Mucosa of stomach (tissue), 1 donor: ENCODE measurements around the gene SYT7.
"Not testable (repeated sequence)": the region's sequence is repeated elsewhere in the genome, so short reads cannot be mapped to it uniquely, and the experiment has no call there.

Source experiments
- H3K27me3 ChIP-seq: one replicate; pipeline ENCODE4 v1.7.0; 2013; ENCODE audit warnings: mild to moderate bottlenecking, low read length; ENCODE audit not compliant: control insufficient read depth, insufficient read depth
- H3K36me3 ChIP-seq: one replicate; pipeline ENCODE4 v1.7.0; 2013; ENCODE audit warnings: low read length; ENCODE audit not compliant: control insufficient read depth, insufficient read depth
- H3K4me1 ChIP-seq: one replicate; pipeline ENCODE4 v1.7.0; 2013; ENCODE audit warnings: mild to moderate bottlenecking, low read length; ENCODE audit not compliant: control insufficient read depth, insufficient read depth
- H3K4me3 ChIP-seq: one replicate; pipeline ENCODE4 v1.7.0; 2013; ENCODE audit warnings: low read length
- H3K9ac ChIP-seq: one replicate; pipeline ENCODE4 v1.7.0; 2013; ENCODE audit warnings: mild to moderate bottlenecking, low read length, moderate library complexity
- H3K9me3 ChIP-seq: one replicate; pipeline ENCODE4 v1.7.0; 2013; ENCODE audit warnings: mild to moderate bottlenecking, low read length, moderate library complexity; ENCODE audit not compliant: control insufficient read depth
- donor health status: Pancreatic carcinoma.

The SYT7 gene

DNA sequence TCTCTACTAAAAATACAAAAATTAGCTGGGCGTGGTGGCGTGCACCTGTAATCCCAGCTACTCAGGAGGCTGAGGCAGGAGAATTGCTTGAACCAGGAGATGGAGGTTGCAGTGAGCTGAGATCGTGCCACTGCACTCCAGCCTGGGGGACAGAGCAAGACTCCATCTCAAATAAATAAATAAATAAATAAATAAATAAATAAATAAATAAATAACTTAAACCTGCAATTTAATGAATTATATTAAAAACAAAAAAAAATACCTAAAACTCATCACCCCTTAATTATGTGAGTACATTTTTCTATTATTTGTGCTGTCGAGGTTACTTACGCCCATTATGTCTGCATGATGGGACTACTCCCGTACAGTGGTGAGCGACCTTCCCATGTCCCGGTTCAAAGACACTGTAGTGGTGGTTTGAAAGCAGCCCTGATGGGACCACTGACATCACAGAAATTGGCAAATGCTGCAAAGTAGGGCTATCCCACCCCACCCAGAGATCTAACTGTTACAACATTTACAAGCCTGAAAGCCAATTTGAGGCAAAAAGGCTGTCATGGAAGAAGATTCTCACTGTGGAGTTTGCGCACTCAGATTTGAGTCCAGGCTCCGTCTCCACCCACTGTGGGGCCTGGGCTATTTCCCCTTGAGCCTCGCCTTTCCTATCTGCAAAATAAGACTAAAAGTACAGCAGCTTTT is 101.4 kb downstream of the SYT7 start:
- H3K4me3 ChIP-seq, result not testable (repeated sequence)

GRCh38 chr11:61477727-61478148 is 103.1 kb downstream of the SYT7 start:
- peaks cover 22% of the 10 kb centered on the region for H3K4me1 ChIP-seq
- H3K9ac ChIP-seq, result peak overlapping the region; percentile 30
- H3K9me3 ChIP-seq, result no peaks in the 10 kb centered on the region
- H3K36me3 ChIP-seq, result no peaks in the 10 kb centered on the region
- peaks cover 13% of the 10 kb centered on the region for H3K27me3 ChIP-seq
- H3K4me3 ChIP-seq, result no peak overlapping the region

More for the DNA sequence above, 101.4 kb downstream of the SYT7 start:
- not testable (repeated sequence) for H3K9me3 ChIP-seq, H3K36me3 ChIP-seq, H3K9ac ChIP-seq
- Histone ChIP-seq H3K27me3 (peaks cover 13% of the 10 kb centered on the region), H3K4me1 (peaks cover 22% of the 10 kb centered on the region)

DNA sequence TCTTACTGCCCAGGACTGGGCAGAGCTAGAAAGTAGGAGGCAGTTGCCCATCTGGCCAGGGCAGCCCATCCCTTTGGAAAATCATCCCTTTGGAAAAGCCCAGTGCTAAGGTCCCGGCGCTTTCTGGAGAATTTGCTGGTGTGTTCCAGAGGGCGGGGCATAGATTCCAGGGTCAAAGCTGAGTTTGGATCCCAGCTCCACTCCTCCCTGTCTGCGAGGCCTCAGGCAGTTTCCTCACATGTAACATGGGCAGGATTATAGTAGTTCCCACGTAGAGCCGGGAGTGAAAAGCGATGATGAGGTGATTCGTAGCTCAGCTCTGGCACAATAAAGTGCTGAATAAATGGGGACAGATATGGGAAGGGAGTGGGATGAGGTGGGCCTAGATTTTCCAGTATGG is 103.8 kb downstream of the SYT7 start:
- peaks cover 13% of the 10 kb centered on the region for H3K27me3 ChIP-seq
- H3K9me3 ChIP-seq, result no peaks in the 10 kb centered on the region
- H3K4me3 ChIP-seq, result no peak overlapping the region
- H3K36me3 ChIP-seq, result no peaks in the 10 kb centered on the region
- no peak overlapping the region for H3K9ac ChIP-seq
- peaks cover 22% of the 10 kb centered on the region for H3K4me1 ChIP-seq

DNA sequence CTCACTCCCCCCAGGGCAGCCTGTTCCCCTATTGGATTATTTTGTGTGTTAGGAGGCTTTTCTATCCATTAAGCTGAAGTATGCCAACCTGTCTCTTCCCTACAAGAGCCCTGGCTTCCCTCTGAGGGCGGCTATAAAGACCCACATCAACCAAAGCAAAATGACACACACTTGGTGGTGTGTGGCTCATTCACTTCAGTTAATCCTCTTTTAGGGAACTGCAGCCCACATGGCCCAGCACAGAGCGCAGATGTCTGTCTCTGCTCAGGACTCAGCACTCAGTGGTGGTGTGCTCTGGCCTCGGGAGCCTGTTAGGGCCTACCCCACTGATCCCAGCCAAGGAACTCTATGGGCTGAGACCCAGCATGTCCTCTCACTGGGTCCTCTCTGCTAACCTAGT is 104.5 kb downstream of the SYT7 start:
- peaks cover 13% of the 10 kb centered on the region for H3K27me3 ChIP-seq
- no peak overlapping the region for H3K4me3 ChIP-seq
- peaks cover 16% of the 10 kb centered on the region for H3K4me1 ChIP-seq
- H3K9ac ChIP-seq, result no peak overlapping the region
- no peaks in the 10 kb centered on the region for H3K36me3 ChIP-seq
- no peaks in the 10 kb centered on the region for H3K9me3 ChIP-seq

GRCh38 chr11:61475433-61475832 is 105.4 kb downstream of the SYT7 start:
- no peak overlapping the region for H3K4me3 ChIP-seq

DNA sequence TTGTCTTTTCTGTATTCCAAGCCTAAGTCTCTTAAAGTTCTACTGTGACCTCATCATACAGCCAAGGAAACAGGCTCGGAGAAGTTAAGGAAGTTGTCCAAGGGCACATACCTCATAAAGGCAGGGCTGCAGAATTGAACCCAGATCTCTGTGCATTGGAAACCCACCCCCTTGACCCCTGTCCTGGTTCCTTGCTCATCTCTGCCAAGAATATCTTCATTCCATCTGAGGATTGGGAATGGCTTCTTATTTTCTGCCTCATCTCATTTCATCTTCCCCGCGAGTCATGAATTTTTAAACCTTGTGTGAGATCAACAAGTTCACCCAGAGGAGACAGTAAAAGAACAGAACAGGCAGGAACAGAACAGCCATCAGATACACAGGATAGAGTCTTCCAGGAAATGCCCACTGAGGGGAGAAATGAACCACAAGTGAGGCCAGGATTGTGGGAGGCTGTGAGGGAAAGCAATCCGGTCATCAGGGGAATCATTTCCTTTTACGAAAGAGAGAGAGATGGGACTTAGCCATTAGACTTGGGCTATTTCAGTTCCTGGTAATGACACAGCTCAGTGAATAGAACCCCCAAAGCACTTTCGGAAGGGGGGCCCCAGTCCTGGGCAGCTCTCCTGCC is 106.7 kb downstream of the SYT7 start:
- Histone ChIP-seq H3K9me3 (no peaks in the 10 kb centered on the region), H3K27me3 (peaks cover 13% of the 10 kb centered on the region), H3K36me3 (no peaks in the 10 kb centered on the region), H3K4me3 (no peak overlapping the region), H3K4me1 (peaks cover 9% of the 10 kb centered on the region), H3K9ac (no peak overlapping the region)

More at GRCh38 chr11:61475433-61475832, 105.4 kb downstream of the SYT7 start:
- Histone ChIP-seq H3K9me3 (no peaks in the 10 kb centered on the region), H3K27me3 (peaks cover 13% of the 10 kb centered on the region), H3K4me1 (peaks cover 9% of the 10 kb centered on the region), H3K36me3 (no peaks in the 10 kb centered on the region), H3K9ac (no peak overlapping the region)

GRCh38 chr11:61473370-61474012 is 107.4 kb downstream of the SYT7 start:
- Histone ChIP-seq H3K36me3 (no peaks in the 10 kb centered on the region), H3K9me3 (no peaks in the 10 kb centered on the region), H3K4me1 (peaks cover 9% of the 10 kb centered on the region), H3K27me3 (peaks cover 8% of the 10 kb centered on the region), H3K4me3 (no peak overlapping the region), H3K9ac (no peak overlapping the region)

DNA sequence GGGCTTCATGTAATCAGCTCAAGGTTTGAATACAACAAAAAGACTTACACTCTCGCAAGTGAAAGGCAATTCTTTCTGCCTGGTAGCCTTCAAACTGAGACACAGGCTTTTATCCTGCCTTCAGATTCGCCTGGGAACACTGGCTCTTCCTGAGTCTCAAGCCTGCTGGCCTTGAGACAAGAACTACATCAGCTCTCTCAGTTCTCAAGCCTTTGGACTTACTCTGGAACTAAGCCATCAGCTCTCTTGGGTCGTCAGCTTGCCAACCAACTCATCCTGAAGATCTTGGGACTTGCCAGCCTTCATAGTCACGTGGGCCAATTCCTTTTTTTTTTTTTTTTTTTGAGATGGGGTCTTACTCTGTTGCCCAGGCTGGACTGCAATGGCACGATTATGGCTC is 108.0 kb downstream of the SYT7 start:
- Histone ChIP-seq H3K9ac (no peak overlapping the region), H3K36me3 (no peaks in the 10 kb centered on the region), H3K4me1 (peaks cover 6% of the 10 kb centered on the region), H3K9me3 (no peaks in the 10 kb centered on the region), H3K27me3 (peaks cover 1% of the 10 kb centered on the region), H3K4me3 (no peak overlapping the region)

DNA sequence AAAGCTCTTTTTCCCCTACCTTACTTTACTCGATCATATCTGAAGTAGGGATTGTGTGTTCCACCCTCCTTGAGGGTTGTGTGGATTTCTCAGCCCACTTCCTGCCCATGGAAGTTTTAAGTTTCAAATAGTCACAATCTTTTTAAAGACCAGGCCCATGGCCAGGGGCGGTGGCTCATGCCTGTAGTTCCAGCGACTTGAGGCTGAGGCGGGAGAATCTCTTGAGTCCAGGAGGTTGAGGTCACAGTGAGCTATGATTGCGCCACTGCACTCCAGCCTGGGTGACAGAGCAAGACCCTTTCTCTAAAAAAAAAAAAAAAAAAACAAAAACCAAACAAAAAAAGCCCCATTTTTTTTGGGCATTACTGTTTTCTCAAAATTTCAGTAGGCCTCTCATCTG is 108.6 kb downstream of the SYT7 start:
- no peak overlapping the region for H3K9ac ChIP-seq
- H3K4me1 ChIP-seq, result no peaks in the 10 kb centered on the region
- H3K9me3 ChIP-seq, result no peaks in the 10 kb centered on the region
- no peak overlapping the region for H3K4me3 ChIP-seq
- no peaks in the 10 kb centered on the region for H3K27me3 ChIP-seq
- H3K36me3 ChIP-seq, result no peaks in the 10 kb centered on the region

DNA sequence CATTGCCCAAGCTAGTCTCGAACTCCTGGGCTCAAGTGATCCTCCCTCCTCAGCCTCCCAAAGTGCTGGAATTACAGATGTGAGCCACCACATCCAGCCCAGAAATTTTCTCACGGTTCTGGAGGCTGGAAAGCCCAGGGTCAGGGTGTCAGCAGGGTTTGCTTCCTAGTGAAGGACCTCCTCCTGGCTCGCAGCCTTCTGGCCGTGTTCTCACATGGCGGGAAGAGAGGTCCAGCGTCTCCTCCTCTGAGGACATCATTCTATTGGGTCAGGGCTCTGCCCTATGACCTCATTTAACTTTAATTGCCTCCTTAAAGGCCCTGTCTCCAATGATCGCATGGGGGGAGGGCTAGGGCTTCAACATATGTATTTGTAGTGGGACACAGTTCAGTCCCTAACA is 112.9 kb downstream of the SYT7 start:
- H3K9me3 ChIP-seq, result no peaks in the 10 kb centered on the region
- H3K4me1 ChIP-seq, result no peaks in the 10 kb centered on the region
- no peaks in the 10 kb centered on the region for H3K27me3 ChIP-seq
- no peak overlapping the region for H3K4me3 ChIP-seq
- no peaks in the 10 kb centered on the region for H3K36me3 ChIP-seq
- H3K9ac ChIP-seq, result no peak overlapping the region

DNA sequence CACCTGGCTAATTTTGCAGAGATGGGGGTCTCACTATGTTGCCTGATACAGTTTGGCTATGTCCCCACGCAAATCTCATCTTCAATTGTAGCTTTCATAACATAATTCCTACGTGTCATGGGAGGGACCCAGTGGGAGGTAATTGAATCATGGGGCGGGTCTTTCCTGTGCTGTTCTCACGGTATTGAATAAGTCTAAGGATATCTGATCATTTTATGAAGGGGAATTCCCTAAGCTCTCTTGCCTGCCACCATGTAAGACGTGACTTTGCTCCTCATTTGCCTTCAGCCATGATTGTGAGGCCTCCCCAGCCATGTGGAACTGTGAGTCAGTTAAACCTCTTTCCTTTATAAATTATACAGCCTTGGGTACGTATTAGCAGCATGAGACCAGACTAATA is 113.3 kb downstream of the SYT7 start:
- not testable (repeated sequence) for H3K4me3 ChIP-seq, H3K27me3 ChIP-seq, H3K9me3 ChIP-seq, H3K4me1 ChIP-seq, H3K36me3 ChIP-seq, H3K9ac ChIP-seq
